ENCODE results near the gene TTN. TPM values are rescaled to one million over a fixed set of nuclear protein-coding genes. Genes with fewer than 3 reads are reported as not detected.

Gene TTN
- total RNA-seq, 1 experiment from 2014 or later: 0.13 TPM

DNA sequence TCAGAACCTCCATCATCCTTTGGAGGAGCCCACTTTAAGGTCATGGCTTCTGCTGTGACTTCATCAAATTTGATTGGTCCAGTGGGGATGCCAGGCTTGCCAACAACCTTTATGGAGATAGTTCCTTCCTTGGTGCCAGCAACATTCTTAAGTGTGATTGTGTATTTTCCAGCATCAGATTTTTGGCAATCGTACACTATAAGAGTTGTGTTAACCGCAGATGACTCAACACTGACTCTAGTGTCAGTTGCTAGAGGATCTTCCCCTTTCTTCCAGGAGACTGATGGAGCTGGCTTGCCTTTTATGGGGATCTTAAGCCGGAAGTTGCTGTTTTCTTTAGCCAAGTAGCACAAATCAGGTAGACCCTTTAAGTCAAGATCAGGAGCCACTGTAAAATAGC is 228.2 kb downstream of the TTN start:
- TF ChIP-seq, protein P1, sequence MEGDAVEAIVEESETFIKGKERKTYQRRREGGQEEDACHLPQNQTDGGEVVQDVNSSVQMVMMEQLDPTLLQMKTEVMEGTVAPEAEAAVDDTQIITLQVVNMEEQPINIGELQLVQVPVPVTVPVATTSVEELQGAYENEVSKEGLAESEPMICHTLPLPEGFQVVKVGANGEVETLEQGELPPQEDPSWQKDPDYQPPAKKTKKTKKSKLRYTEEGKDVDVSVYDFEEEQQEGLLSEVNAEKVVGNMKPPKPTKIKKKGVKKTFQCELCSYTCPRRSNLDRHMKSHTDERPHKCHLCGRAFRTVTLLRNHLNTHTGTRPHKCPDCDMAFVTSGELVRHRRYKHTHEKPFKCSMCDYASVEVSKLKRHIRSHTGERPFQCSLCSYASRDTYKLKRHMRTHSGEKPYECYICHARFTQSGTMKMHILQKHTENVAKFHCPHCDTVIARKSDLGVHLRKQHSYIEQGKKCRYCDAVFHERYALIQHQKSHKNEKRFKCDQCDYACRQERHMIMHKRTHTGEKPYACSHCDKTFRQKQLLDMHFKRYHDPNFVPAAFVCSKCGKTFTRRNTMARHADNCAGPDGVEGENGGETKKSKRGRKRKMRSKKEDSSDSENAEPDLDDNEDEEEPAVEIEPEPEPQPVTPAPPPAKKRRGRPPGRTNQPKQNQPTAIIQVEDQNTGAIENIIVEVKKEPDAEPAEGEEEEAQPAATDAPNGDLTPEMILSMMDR (IDR thresholded peaks at IDR 0.05): no peak
- TF ChIP-seq SIN3A (IDR thresholded peaks at IDR 0.05; ENCODE audit: borderline replicate concordance, insufficient read depth, low read depth, low read length): no peak
- no peak for TF ChIP-seq POLR2AphosphoS5 (IDR thresholded peaks at IDR 0.05; ENCODE audit: low read depth, low read length)
- no peak for TF ChIP-seq TCF7L2 (IDR thresholded peaks at IDR 0.05; ENCODE audit: low read depth, low read length)
- TF ChIP-seq, protein P2, sequence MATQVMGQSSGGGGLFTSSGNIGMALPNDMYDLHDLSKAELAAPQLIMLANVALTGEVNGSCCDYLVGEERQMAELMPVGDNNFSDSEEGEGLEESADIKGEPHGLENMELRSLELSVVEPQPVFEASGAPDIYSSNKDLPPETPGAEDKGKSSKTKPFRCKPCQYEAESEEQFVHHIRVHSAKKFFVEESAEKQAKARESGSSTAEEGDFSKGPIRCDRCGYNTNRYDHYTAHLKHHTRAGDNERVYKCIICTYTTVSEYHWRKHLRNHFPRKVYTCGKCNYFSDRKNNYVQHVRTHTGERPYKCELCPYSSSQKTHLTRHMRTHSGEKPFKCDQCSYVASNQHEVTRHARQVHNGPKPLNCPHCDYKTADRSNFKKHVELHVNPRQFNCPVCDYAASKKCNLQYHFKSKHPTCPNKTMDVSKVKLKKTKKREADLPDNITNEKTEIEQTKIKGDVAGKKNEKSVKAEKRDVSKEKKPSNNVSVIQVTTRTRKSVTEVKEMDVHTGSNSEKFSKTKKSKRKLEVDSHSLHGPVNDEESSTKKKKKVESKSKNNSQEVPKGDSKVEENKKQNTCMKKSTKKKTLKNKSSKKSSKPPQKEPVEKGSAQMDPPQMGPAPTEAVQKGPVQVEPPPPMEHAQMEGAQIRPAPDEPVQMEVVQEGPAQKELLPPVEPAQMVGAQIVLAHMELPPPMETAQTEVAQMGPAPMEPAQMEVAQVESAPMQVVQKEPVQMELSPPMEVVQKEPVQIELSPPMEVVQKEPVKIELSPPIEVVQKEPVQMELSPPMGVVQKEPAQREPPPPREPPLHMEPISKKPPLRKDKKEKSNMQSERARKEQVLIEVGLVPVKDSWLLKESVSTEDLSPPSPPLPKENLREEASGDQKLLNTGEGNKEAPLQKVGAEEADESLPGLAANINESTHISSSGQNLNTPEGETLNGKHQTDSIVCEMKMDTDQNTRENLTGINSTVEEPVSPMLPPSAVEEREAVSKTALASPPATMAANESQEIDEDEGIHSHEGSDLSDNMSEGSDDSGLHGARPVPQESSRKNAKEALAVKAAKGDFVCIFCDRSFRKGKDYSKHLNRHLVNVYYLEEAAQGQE (IDR thresholded peaks at IDR 0.05; ENCODE audit: insufficient read depth in 1 of 2, low read depth in 2 of 2, low read length in 1 of 2): no peak
- CTCF ChIA-PET: no interaction called here
- Histone ChIP-seq H3K4me3 (ENCODE audit: low read depth in 2 of 2, low read length in 2 of 2) (no peak overlapping the region), H3K4me1 (ENCODE audit: control insufficient read depth, insufficient read depth, low read length) (no peaks in the 10 kb centered on the region), H3K36me3 (ENCODE audit: control insufficient read depth, insufficient read depth, low read length) (no peaks in the 10 kb centered on the region), H3K9me3 (ENCODE audit: control insufficient read depth, insufficient read depth, low read depth, low read length) (no peaks in the 10 kb centered on the region), H3K27me3 (ENCODE audit: control insufficient read depth, insufficient read depth, low read length) (no peaks in the 10 kb centered on the region), H3K27ac (ENCODE audit: low read length) (no peak overlapping the region)
- in situ Hi-C loops (cut with HindIII; ENCODE audit: low pct_unique_long_range_greater_than_20kb, low sequenced_read_pairs) (no loop called here), intact Hi-C loops (cut with micrococcal nuclease; ENCODE audit: unreplicated experiment) (no loop called here)
- DNase-seq (ENCODE audit: low read depth, low spot score) (no peak), ATAC-seq (no peak)
- BruUV-seq (replicated peaks): no TSS peak
- POLR2A ChIA-PET: no interaction called here

DNA sequence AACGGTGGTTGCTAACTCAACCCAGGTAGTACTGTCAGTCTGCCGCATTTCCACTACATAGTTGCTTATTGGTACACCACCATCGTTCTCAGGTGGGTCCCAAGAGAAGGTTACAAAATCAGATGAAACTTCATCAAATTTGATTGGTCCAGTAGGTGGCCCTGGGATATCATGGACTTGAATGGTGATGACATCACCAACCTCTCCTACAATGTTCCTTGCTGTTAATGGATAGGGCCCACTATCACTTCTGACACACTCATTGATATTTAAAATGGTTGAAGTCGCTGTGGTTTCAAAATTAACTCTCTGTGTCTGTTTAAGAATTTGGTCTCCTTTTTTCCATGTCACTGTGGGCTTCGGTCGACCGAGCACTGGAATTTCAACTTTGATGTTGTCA is 232.4 kb downstream of the TTN start:
- Histone ChIP-seq H3K27me3 (ENCODE audit: control insufficient read depth, insufficient read depth, low read length) (no peaks in the 10 kb centered on the region), H3K9me3 (ENCODE audit: control insufficient read depth, insufficient read depth, low read depth, low read length) (no peaks in the 10 kb centered on the region), H3K4me1 (ENCODE audit: control insufficient read depth, insufficient read depth, low read length) (no peaks in the 10 kb centered on the region), H3K27ac (ENCODE audit: low read length) (no peak overlapping the region), H3K36me3 (ENCODE audit: control insufficient read depth, insufficient read depth, low read length) (no peaks in the 10 kb centered on the region), H3K4me3 (ENCODE audit: low read depth in 2 of 2, low read length in 2 of 2) (no peak overlapping the region)
- DNase-seq (ENCODE audit: low read depth, low spot score): no peak
- no TSS peak for BruUV-seq (replicated peaks)
- intact Hi-C loops (cut with micrococcal nuclease; ENCODE audit: unreplicated experiment): no loop called here
- ChIA-PET CTCF (no interaction called here), POLR2A (no interaction called here)
- no peak for TF ChIP-seq SIN3A (IDR thresholded peaks at IDR 0.05; ENCODE audit: borderline replicate concordance, insufficient read depth, low read depth, low read length)
- TF ChIP-seq, protein P2 (IDR thresholded peaks at IDR 0.05; ENCODE audit: insufficient read depth in 1 of 2, low read depth in 2 of 2, low read length in 1 of 2): no peak
- no peak for TF ChIP-seq POLR2AphosphoS5 (IDR thresholded peaks at IDR 0.05; ENCODE audit: low read depth, low read length)
- TF ChIP-seq, protein P1 (IDR thresholded peaks at IDR 0.05): no peak
- no peak for TF ChIP-seq TCF7L2 (IDR thresholded peaks at IDR 0.05; ENCODE audit: low read depth, low read length)
- ATAC-seq: no peak
- in situ Hi-C loops (cut with HindIII; ENCODE audit: low pct_unique_long_range_greater_than_20kb, low sequenced_read_pairs): no loop called here

Measured in Panc1 (cell line).